Measurements from ENCODE around the gene RHOBTB3.

DNA sequence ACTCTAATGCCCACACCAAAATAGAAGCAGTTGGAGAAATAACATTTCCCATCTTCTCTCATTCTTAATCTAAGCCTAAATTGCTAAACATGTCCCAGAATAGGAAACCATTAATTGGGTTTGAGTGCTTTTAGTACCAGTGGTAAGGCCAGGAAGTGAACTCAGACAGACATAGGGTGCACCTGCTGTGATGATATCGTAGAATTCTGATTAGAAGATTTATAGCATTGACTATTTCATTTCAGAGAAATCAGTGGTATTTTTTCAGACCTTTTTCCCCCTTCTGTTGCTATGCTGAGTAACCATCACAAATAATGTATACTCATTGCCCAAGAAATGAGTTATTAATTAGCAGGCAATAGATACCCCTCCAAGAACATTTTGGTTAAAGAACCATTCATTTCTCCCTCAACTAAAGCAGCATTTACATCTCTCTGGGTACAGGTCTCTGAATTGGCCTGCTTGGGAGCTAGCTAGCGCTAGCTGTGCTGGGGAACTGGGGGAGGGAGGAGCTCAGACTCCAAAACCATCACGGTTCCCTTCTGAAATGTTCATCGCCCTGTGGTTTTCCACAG is 84.1 kb downstream of the RHOBTB3 start:
- TF ChIP-seq, protein P1, sequence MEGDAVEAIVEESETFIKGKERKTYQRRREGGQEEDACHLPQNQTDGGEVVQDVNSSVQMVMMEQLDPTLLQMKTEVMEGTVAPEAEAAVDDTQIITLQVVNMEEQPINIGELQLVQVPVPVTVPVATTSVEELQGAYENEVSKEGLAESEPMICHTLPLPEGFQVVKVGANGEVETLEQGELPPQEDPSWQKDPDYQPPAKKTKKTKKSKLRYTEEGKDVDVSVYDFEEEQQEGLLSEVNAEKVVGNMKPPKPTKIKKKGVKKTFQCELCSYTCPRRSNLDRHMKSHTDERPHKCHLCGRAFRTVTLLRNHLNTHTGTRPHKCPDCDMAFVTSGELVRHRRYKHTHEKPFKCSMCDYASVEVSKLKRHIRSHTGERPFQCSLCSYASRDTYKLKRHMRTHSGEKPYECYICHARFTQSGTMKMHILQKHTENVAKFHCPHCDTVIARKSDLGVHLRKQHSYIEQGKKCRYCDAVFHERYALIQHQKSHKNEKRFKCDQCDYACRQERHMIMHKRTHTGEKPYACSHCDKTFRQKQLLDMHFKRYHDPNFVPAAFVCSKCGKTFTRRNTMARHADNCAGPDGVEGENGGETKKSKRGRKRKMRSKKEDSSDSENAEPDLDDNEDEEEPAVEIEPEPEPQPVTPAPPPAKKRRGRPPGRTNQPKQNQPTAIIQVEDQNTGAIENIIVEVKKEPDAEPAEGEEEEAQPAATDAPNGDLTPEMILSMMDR (IDR thresholded peaks at IDR 0.05), result no peak
- TF ChIP-seq, protein P2, sequence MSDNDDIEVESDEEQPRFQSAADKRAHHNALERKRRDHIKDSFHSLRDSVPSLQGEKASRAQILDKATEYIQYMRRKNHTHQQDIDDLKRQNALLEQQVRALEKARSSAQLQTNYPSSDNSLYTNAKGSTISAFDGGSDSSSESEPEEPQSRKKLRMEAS (IDR thresholded peaks at IDR 0.05), result no peak
- no peak for TF ChIP-seq JUNB (IDR thresholded peaks at IDR 0.05)
- TF ChIP-seq RAD21 (conservative IDR thresholded peaks at IDR 0.05 in 1 of 2, IDR thresholded peaks at IDR 0.05 in 1 of 2), result no peak
- TF ChIP-seq POLR2A (IDR thresholded peaks at IDR 0.05; ENCODE audit: low read length), result no peak
- TF ChIP-seq CHD4 (IDR thresholded peaks at IDR 0.05; ENCODE audit: borderline replicate concordance), result no peak

All from A549 (cell line).